ENCODE data around the gene DGKQ.

DGKQ gene, protein sequence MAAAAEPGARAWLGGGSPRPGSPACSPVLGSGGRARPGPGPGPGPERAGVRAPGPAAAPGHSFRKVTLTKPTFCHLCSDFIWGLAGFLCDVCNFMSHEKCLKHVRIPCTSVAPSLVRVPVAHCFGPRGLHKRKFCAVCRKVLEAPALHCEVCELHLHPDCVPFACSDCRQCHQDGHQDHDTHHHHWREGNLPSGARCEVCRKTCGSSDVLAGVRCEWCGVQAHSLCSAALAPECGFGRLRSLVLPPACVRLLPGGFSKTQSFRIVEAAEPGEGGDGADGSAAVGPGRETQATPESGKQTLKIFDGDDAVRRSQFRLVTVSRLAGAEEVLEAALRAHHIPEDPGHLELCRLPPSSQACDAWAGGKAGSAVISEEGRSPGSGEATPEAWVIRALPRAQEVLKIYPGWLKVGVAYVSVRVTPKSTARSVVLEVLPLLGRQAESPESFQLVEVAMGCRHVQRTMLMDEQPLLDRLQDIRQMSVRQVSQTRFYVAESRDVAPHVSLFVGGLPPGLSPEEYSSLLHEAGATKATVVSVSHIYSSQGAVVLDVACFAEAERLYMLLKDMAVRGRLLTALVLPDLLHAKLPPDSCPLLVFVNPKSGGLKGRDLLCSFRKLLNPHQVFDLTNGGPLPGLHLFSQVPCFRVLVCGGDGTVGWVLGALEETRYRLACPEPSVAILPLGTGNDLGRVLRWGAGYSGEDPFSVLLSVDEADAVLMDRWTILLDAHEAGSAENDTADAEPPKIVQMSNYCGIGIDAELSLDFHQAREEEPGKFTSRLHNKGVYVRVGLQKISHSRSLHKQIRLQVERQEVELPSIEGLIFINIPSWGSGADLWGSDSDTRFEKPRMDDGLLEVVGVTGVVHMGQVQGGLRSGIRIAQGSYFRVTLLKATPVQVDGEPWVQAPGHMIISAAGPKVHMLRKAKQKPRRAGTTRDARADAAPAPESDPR

DNA sequence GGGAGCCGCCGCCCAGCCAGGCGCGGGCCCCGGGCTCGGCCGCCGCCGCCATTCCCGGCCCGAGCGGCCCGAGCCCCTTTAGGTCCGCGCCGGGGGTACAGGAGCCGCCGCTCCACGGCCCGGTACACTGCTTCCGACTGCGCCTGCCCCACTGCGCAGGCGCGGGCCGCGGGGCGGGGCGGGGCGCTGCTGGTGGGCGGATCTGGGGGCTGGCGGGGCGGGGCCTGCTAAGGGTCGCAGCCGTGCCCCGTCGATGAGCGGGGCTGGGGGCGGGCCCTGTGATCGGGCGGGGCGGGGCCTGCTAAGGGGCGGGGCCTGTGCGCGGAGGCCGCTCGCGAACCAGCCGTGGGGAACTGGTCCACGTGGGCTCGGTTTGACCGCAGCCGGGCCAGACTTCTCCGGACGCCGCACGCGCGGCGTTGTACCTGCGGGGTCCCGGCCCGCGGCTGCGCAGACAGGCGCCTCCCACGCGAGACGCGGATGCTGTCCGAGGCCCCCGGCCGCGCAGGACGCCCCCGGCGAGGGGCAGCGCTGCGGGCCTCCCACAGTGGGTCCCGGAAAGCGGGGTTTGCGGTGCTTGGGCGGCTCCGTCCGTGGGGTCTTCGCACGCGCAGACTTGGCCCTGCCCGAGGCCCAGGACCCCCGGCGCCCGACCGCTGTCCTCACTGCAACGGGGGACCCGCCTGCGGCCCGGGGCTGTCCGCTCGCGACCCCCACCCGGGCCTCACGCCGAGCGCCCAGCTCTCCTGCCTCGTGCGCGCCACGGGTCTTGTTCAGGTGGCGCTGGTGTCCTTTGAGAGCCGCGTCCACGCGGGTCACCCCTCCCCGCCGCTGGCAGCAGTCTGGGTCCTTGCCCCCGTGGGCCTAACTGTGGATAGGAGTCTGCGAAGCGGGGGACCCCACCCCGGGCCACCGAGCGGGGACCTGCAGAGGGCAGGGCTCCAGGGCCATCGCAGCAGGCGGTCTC, at the start of gene DGKQ:
TSS of gene DGKQ (minus strand) at position 139 of the 967 bp plus-strand sequence. CDS start at position 52, 87 bp downstream.
- DNase-seq (ENCODE audit: low read depth, low spot score) = no peak

DNA sequence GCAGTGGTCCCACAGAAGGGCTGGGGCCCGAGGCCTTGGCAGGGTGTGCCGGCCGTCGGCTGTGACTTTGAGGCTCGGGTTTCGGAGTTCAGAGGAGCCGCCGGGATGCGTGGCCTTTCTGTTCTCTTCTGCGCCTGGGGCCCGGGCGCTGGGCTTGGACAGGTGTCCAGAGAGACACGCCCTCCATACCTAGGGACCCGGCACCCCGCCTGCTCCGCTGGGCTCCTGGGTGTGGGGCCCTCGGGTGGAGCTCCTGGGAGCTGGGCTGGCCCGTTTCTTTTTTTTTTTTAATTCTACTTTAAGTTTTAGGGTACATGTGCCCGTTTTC, 49.3 kb upstream of the DGKQ start:
- DNase-seq (ENCODE audit: low read depth, low spot score) = no peak

DNA sequence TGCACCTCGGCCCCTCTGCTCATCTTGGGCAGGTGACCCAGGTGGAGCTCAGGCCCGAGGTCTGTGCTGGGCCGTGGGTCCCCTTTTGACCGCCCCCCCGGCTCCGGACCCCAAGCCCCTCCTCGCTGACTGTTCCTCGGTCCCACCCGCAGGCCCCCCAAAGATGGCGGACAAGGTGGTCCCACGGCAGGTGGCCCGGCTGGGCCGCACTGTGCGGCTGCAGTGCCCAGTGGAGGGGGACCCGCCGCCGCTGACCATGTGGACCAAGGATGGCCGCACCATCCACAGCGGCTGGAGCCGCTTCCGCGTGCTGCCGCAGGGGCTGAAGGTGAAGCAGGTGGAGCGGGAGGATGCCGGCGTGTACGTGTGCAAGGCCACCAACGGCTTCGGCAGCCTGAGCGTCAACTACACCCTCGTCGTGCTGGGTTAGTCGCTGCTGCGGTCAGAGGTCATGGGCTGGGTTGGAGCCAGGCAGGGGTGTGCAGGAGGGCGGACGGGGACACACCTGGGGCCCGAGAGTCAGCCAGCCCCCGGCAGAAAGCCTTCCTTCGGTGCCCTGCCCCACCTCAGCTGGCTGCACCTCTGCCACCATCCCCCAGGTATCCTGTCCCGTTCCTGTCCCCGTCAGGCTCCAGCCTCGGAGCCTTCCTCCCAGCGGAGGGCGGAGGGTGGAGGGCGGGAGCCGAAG, 48.8 kb upstream of the DGKQ start:
- no peak for DNase-seq (ENCODE audit: low read depth, low spot score)

DNA sequence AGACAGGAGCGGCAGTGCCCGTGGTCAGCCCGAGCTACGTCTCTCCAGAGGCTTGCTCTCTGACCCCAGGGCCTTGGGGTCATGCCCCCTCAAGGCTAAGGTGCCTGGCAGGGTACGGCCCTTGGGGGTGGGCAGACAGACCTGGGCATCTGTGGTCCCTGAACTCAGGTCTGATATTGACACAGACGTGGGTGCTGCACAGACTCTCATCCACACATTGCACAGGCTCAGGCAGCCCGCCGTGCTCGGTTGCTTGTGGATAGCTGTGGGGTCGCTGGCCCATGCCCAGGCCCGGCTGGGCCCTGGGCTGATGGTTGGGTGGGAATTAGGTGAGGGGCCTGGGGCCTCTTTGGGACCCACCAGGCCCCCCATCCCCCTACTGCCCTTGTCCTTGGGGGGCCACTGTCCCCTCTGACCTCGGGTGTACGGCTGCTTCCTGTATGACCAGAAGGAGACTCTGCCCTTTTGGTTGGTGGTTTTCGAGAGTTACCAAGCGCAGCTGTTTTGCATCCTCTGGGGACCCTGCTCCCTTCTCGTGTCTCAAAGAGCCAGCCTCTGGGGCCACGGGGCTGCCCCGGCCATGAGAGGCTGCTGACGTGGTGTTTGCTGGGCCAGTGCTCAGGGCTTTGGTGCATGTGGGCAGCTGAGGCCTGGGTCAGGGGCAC, 48.1 kb upstream of the DGKQ start:
- no peak for DNase-seq (ENCODE audit: low read depth, low spot score)

DNA sequence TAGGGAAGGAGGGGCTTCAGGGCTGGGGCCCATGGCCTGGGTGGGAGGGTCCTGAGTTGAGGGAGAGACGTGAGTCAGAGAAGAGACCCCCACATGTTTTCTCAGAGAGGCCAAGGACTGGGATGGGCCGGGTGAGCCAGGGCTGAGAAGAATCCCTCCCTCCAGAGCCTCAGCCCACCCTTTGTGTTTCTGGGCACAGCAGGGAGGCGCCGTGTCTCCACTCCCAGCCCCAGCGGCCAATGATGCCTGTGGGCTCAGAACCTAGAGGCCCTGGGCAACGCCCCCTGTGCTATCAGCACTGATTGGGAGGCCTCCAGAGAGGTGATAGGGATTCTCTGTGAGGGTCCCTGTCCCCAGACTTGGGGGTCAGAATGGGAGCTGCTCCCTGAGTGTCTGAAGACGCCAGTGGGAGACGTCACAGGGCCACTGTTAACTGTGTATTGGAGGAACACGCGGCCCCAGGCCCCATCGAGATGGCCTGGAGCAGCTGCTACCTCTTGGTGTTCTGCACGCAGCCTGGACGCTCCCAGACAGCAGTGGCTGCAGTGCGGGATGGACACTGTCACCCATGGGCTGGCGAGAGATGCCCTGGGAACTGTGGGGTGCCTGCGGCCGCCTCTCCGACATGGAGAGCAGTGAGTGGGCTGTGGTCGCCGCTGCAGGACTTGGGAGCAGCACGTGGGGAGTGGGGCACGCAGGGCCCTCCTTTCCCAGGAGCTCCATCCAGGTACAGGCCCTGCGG, 46.5 kb upstream of the DGKQ start:
- no peak for DNase-seq (ENCODE audit: low read depth, low spot score)

DNA sequence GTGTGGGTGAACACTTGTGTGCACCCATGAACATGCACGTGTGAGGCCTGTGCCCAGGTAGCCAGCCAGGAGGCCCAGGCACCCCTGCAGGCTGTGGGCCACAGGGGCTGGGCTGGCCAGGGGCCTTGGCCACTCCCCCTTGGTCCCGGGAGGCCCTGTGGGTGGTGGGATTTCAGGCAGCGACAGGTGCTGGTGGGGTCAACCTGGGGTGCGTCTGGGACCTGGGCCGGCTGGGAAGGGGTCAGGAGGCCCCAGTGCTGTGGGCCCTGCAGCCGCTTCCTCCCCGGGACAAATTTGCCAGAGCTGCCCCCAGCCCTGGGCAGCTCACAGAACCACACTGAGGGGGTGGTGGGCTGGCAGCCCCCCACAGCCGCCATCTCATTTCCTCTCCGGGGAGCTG, 46.0 kb upstream of the DGKQ start:
- DNase-seq (ENCODE audit: low read depth, low spot score) = no peak

DNA sequence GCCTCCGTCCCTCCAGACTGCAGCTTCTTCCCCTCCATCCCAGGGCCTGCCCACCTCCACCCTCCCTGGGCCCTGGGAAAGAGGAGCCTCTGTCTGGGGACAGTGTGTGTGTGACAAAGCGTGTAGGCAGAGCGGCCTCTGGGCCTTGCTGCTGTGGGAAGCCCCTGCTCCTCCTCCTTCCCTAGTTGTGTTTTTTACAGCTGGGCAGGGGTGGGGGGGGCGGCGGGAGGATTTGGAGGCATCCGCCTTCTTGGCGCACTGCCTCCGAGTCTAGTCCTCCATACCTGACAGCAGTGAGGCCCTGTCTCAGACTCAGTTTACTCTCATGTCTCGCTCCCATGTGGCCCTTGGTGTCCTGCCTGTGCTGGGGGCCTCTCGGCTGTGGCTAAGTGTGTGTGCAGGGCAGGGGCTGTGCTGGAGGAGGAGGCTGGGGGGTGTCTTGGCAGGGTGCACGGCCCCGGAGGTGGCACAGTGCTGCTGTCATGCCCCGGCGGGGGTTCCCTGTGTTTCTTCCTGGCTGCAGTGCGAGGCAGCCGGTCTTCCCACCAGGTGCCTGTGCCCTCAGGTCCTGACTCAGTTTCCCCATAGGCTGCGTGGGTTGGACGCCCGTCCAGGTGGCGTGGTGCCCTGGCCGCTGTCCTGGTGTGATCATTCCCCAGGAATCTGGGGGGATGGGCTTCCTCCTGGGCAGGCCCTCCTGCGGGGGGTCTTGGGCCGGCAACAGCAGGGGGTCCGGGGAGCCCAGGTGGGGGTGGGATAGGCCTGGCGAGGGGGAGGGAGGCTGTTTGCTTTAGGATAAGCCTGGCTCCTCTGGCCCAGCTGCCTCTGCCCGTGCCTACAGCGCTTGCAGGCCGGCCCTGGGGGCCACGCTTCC, 45.0 kb upstream of the DGKQ start:
- DNase-seq (ENCODE audit: low read depth, low spot score) = no peak

DNA sequence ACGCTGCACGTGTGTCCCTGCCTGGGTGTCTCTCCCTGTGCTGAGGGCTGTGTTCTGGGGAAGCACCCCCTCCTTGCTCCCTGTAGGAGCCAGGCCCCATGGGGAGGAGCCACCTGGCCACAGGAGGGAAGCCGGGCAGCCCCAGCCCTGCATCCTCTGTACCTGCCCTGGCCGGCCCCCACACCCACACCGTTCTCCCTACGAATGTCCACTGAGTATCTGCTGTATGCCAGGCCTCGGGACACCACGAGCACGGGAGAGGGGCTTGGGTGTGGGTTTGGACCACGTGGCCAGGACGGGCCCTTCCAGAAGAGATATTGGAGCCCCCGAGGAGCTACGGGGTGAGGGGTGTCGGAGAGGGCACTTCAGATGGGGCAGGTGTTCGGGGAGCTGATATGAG, 44.3 kb upstream of the DGKQ start:
- DNase-seq (ENCODE audit: low read depth, low spot score) = no peak

DNA sequence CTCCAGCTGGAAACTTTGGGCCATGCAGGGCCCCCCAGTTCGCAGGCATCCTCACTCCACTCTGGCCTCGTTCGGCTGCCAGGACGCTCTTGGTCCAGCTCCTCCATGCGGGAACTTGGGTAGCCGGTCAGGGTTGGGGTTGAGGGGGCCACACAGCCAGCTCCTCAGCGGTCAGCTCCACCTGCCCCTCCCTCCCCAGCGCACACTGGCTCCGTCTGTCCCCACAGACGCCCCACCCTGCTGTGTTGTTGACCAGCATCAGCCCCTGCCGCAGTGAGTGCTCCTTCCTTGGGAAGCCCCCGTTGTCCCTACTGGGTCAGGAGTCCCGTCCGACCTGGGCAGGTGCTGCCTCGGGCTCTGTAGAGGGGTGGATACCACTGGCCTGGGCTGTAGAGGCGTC, 43.8 kb upstream of the DGKQ start:
- DNase-seq (ENCODE audit: low read depth, low spot score) = no peak

DNA sequence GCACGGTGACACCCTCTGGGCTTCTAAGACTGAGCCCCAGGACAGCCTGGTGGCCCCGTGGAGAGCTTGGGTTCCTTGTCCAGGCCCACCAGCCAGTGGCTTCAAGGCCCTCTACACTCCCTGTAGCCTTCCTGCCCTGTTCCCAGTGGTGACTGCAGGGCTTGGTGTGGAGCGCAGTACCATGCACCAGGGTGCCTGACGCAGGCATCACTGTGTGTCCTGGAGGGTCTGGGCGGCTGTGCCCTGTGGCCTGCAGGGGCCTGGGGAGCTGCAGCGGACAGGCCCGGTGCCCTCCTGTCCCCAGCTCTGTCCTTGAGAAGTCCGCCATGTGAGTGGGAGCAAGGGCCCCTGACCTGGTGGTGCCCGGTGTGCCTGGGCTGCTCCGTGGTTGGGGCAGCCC, 42.4 kb upstream of the DGKQ start:
- no peak for DNase-seq (ENCODE audit: low read depth, low spot score)

DNA sequence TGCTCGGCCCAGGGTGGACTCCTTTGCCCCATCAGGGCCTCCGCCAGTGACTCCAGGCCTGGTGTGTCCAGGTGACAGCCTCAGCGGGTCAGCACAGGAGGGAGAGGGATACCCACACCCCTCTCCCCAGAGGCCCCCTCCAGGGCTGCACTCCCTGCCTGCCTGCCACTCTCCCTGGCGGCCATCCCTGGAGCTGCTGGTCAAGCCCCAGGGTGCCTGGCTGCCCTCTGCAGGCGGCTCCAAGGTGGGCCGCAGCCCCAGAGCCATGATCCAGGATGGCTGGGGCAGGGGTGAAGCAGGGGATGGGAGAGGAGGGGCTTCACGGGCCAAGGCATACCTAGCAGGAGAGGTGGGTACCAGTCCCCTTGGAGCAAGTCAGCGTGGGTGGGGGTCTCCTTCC, 41.8 kb upstream of the DGKQ start:
- DNase-seq (ENCODE audit: low read depth, low spot score) = no peak

DNA sequence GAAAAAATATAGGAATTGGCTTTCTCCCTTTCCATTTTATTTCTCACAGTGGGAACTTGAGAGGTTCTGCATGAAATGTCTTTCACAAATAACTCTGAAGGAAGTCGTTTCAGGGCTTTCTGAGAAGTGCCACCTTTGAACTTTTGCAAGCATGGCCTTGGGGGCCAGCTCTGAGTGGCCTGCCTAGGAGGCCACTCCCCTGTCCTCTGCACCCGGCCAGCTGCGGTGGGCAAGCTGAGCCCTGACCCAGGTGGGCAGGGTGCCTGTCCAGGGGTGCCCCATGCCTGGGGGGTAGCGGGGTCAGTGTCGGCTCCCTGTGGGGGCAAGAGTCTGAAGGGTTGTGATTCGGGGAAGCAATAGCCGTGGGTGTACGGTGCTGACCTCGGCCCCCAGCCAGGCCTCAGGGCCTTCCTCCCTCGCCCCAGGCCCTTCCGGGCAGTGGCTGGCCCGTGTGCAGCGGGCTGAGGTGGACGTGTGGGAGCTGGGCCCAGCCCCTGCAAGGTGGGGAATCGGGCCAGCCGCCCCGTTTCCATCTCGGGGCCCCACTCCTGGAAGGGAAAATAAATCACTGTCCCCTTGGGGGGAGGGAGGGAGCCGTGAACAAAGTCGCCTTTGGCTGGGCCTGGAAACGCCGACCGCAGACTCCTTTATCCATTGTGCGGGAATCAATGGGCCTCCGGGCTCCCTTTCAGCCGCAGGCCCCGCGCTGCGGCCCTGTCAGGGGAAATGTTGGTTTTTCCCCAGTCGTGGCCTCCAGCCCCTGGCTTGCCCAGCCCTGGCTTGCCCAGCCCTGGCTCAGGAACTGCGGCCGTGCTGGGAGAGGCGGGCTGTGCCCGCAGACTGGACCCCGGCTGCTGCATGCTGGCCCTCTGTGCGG, 41.2 kb upstream of the DGKQ start:
- DNase-seq (ENCODE audit: low read depth, low spot score) = no peak

DNA sequence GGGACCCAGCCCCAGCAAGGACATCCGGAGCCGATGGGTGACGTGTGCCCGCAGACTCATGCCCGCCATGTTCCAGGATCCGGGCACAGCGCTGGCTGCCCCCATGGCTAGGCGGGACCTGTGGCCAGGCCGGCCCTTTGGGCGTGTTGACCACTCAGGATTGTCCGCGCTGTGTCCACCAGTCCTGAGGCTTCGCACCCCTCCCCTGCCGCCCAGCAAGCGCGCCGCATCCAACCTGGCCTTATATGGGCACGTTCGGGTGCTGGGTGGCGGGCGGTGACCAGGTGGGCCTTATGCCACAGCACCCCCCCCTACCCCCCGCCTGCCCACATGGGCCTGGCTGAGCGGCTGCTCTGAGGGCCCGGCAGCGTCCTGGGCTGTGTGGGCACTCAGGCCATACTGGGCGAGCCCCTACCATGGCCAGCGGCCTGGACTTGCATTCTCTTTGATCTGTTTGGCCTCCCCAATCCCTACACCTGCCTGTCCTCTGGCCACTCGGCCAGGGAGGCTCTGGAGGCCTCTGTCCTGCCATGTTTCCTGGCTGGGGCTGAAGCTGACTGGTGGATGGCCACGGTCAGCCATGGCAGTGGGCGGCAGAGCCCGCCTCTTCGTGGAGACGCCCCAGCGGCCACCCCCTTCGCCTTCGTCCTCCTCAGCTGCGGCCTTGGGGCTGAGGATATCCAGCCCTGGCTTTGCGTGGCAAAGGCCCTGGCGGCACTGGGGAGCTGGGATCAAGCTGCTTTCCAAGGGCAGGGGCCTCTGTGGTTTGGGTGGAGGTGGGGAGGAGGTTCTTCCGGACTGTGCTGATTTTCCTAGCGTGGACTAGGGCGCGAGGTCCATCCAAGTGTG, 40.1 kb upstream of the DGKQ start:
- no peak for DNase-seq (ENCODE audit: low read depth, low spot score)

DNA sequence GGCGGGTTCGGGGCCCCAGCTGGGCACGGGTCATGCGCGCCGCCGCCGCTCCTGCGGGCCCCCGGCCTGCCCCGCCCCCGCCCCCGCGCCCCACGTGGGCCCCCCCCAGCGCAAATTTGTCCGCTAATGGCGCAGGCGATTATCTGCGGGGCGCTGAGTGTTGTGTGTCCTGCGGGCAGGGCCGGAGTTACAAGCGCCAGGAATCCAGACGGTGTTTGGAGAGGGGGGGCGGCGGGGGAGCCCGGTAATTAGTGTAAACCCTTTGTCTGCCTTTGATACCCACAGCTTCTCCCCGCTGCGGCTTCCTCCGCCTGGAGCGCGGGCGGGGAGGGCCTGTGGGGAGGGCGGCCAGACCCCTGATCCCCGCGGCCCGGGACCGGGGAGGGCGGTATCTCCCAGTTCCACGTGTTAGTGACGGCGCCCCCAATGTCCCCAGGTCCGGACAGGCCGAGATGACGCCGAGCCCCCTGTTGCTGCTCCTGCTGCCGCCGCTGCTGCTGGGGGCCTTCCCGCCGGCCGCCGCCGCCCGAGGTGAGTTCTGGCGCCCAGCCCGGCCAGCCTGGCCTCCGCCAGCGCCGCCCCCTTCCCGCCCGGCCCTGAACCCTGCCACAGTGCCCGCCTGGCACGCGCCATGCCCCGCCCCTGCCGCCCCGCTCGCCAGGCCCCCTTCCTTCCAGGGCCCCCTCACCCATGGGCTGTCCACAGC, 38.8 kb upstream of the DGKQ start:
- DNase-seq (ENCODE audit: low read depth, low spot score) = no peak

DNA sequence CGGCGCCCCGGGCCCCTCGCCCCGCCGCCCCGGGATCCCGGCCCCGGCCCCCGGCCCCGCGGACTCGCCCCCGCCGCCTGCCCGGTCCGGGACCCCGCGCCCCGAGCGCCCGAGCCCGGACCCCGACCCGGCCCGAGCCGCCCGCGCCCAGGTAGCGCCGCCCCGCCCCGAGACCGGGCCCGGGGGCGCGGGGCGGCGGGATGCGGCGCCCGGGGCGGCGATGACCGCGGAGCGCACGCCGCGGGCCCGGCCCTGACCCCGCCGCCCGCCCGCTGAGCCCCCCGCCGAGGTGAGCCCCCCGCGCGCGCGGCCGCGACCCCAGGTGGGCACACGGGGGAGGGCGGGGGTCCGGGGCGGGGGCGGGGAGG, 38.3 kb upstream of the DGKQ start:
- no peak for DNase-seq (ENCODE audit: low read depth, low spot score)

DNA sequence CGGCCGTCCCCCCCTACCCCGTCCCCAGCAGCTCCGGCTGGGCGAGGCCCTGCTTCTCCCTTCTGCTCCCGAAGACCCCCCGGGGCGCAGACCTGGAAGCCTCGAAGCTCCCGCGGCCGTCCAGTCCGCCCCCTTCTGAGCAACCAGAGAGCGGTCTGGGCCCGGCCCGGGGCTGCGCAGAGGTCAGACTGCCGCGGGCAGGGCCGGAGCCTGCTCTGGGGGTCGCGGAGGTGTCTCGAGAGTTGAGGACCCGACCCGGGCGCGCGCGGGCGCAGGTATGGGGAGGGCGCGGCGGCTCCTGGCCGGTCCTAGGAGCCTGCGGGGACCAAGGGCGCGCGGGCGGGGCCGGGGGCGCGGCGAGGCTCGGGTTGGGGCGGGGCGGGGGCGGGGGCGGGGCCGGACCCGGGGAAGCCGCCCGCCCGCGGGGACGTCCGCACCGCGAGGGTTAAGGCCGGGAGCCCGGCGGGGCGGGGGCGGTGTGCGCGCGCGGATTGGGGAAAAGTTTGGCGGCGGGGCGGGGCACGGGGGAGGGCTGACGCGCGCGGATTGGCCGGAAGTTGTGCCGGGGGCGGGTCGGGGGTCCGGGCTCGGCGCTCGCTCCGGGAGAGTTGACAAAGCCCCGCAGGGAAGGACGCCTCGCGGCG, 37.8 kb upstream of the DGKQ start, which contains the start of gene FGFRL1:
TSS of gene FGFRL1 (plus strand) at position 605 of the 644 bp plus-strand sequence. CDS start 860 bp downstream, outside the sequence.
- DNase-seq (ENCODE audit: low read depth, low spot score) = no peak

All from brain pericyte (primary cell).